Prostate gland (tissue), 2 donors: Measurements from ENCODE around the gene NBAS. TPM values are rescaled to one million over a fixed set of nuclear protein-coding genes. Genes with fewer than 3 reads are reported as not detected.

ENCODE experiments used
- DNase-seq: peaks from one replicate; pipeline ENCODE4 v3.0.0-alpha.2; 2019; ENCODE audit warnings: low spot score
- H3K27ac ChIP-seq, 2 donors: fragments of 200-600 bp; sonication (generic); 2 replicates each; pipeline ENCODE4 v1.5.1; 2017 to 2019
- H3K27me3 ChIP-seq: fragments of 200-600 bp; sonication (generic); replicated peaks from 2 replicates; pipeline ENCODE4 v1.5.1; 2019; ENCODE audit not compliant: insufficient read depth
- H3K36me3 ChIP-seq, 2 donors: fragments of 200-600 bp; sonication (generic); 1 replicate in 1 of 2; 2 replicates in 1 of 2; pipeline versions ENCODE4 v1.5.1 to v1.8.1; 2017 to 2019
- H3K4me1 ChIP-seq: fragments of 200-600 bp; sonication (generic); replicated peaks from 2 replicates; pipeline ENCODE4 v1.5.1; 2019
- H3K4me3 ChIP-seq, 2 donors: fragments of 200-600 bp; sonication (generic); 2 replicates each; pipeline ENCODE4 v1.5.1; 2017 to 2019
- H3K9me3 ChIP-seq: fragments of 200-600 bp; sonication (generic); 2 replicates; pipeline ENCODE4 v1.5.1; 2017
- POLR2A ChIP-seq: fragments of 450-650 bp; IDR thresholded peaks from one replicate; pipeline ENCODE4 v1.6.1; 2016; ENCODE audit warnings: antibody characterized with exemption, mild to moderate bottlenecking
- POLR2AphosphoS5 ChIP-seq: sonication (generic); formaldehyde crosslinking; IDR thresholded peaks from one replicate; pipeline ENCODE4 v1.6.1; 2017; ENCODE audit warnings: antibody characterized with exemption
- WGBS: methylation state at CpG from one replicate; pipeline ENCODE4 v1.1.5; 2018; 5-methylcytosine and 5-hydroxymethylcytosine counted together
- intact Hi-C: fragments of 100-400 bp; cut with DNase I; formaldehyde crosslinking; loops from one replicate; pipeline ENCODE4 v1.14.2; 2022
- total RNA-seq, 2 donors: library from RNA; depleted of rRNA; stranded (reverse); fragments of >200 nt; gene quantifications; one replicate each; pipeline ENCODE4 v1.1.0, GENCODE V29; 2016
- TF ChIP-seq, protein P1 (sequence below), 4 experiments: fragments of 200-600 bp in 2 of 4; fragments of 450-650 bp in 2 of 4; sonication (generic) in 2 of 4; IDR thresholded peaks; 1 replicate in 3 of 4; 2 replicates in 1 of 4; pipeline ENCODE4 v1.5.1; 2016 to 2019; ENCODE audit warnings: antibody characterized with exemption in 4 of 4, mild to moderate bottlenecking in 2 of 4, moderate library complexity in 2 of 4

Gene NBAS
- total RNA-seq, 2 donors from 2014 or later: 34.8 to 55.0 TPM

DNA sequence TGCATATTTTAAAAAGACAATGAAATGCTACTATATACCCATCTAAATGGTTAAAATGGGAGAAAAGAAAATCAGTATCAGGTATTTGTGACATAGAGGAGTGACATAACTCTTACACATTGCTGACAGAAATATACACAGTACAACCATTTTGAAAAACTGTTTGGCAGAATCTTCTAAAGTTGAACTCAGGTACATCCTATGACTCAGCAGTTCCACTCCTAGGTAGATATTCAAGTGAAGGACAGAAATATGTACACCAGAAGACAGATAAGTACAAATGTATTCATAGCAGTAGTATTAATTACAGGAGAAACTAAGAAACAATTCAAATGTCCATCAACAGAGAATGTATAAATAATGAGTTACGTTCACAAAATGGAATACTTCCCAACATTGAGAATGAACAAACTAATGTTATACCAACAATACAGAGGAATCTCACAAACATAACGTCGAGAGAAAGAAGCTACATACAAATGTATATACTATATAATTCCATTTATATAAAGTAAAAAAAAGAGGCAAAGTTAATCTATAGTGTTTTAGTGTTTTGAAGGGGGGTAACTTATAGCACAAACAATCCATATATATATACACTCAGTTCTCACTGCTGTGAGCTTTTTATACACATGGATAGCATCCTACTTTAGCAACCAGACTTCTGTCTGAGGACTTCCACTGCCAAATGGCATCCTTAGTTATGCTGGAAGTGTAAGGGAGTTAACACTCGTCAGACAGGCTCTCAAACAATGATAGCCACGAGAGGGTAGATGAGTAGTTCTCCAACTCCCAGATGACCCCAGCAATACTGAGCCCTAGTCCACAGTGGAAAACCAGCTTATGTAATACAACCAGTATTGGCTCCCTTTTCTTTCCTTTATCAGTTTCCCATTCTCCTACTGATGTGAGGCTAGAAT is 172.5 kb downstream of the NBAS start:
- Histone ChIP-seq H3K4me3 (no peak overlapping the region), H3K27me3 (no peaks in the 10 kb centered on the region), H3K27ac (no peak overlapping the region), H3K4me1 (no peaks in the 10 kb centered on the region), H3K36me3 (no peaks in the 10 kb centered on the region), H3K9me3 (no peaks in the 10 kb centered on the region)
- no peak for DNase-seq
- whole genome bisulfite sequencing: 95% methylated on average over 5 of the region's 5 CpGs
- TF ChIP-seq, protein P1, sequence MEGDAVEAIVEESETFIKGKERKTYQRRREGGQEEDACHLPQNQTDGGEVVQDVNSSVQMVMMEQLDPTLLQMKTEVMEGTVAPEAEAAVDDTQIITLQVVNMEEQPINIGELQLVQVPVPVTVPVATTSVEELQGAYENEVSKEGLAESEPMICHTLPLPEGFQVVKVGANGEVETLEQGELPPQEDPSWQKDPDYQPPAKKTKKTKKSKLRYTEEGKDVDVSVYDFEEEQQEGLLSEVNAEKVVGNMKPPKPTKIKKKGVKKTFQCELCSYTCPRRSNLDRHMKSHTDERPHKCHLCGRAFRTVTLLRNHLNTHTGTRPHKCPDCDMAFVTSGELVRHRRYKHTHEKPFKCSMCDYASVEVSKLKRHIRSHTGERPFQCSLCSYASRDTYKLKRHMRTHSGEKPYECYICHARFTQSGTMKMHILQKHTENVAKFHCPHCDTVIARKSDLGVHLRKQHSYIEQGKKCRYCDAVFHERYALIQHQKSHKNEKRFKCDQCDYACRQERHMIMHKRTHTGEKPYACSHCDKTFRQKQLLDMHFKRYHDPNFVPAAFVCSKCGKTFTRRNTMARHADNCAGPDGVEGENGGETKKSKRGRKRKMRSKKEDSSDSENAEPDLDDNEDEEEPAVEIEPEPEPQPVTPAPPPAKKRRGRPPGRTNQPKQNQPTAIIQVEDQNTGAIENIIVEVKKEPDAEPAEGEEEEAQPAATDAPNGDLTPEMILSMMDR (IDR thresholded peaks at IDR 0.05): no peak
- intact Hi-C loops: no loop called here

DNA sequence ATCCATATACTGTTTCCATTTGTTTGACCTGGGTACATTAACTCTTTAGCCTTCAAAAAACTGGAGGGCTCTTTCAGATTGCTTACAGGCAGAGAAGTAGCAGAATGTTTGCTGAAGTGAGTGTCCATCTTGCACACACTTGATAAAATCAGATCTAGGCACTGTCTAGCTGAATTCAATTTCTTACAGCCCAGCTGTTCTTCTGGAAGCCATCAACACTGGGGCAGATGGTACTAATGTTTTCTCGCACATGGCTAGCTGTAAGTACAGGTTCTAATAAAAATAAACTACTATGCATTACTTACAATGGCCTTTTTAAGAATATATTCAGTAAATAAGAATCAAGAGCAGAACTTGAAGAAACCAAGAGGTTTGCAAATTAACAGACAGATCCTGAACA is 175.9 kb downstream of the NBAS start:
- Histone ChIP-seq H3K36me3 (no peaks in the 10 kb centered on the region), H3K4me3 (no peak overlapping the region), H3K4me1 (no peaks in the 10 kb centered on the region), H3K27me3 (no peaks in the 10 kb centered on the region), H3K9me3 (no peaks in the 10 kb centered on the region), H3K27ac (no peak overlapping the region)
- no peak for DNase-seq
- TF ChIP-seq, protein P1 (IDR thresholded peaks at IDR 0.05): no peak
- TF ChIP-seq POLR2A: no peak
- TF ChIP-seq POLR2AphosphoS5: no peak
- WGBS: 81% methylated on average over 1 of the region's 1 CpG
- intact Hi-C loops: no loop called here

DNA sequence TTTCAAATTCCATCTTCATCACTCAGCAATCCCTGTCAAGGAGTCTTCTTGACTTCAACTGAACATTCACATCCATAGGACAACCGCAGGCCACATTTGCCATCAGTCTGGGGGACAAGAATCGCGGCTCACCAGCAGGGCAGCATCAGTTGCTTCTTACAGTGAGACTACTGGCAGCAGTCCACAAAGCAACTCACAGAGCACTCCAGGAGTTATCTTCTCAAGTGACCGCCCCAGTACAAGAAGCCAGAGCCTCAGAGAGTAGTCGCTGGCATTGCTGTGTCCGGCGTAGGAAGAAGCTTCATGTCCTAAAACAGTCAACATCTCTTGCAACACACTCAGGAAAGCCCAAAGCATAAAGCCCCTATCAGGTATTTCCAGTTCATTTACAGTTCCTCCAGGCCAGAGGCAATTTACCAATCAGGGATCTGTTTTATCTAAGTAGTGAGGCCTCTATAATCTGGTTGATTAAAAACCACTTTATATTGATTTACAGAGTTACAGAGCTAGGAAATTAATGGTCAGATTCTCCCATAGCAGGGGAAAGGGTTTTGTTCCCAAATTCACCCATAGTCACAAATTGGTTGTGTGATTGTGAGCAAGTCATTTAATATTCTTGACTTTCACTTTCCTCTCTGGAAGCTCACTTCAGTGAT is 177.3 kb downstream of the NBAS start:
- 92% methylated on average over 7 of the region's 7 CpGs for WGBS
- no peaks in the 10 kb centered on the region for H3K4me1 ChIP-seq
- no peaks in the 10 kb centered on the region for H3K36me3 ChIP-seq
- no peaks in the 10 kb centered on the region for H3K9me3 ChIP-seq
- H3K27ac ChIP-seq: no peak overlapping the region
- no peaks in the 10 kb centered on the region for H3K27me3 ChIP-seq
- no peak for DNase-seq
- intact Hi-C loops: no loop called here
- TF ChIP-seq, protein P1 (IDR thresholded peaks at IDR 0.05): no peak
- no peak for TF ChIP-seq POLR2AphosphoS5
- no peak for TF ChIP-seq POLR2A
- H3K4me3 ChIP-seq: no peak overlapping the region

DNA sequence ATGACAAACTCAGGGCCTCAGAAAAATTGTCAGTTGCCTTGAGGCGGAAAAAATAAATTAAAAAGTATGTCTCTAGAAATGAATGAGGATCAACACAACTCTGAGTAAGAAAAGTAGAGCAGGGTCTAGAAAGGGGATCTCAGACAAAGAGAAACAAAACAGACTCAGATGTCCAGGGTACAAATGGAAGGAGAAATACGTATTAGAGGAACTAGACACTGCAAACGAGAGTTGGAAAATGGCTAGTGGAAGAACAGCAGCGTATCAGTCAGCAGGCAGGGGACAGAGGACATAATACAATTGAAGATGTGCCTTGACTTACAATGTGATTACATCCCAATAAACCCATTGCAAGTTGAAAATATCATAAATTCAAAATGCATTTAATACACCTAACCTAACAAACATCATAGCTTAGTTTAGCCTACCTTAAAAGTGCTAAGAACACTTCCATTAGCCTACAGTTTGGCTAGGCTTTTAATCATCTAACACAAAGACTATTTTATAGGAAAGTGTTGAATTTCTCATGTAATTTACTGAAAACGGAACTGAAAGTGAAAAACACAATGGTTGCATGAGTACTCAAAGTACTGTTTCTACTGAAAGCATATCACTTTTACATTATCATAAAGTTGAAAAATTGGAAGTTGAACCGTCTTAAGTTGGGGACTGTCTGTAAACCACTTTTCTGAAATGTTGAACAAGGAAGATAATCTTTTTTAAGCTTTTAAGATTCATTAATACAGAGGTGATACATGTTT is 182.8 kb downstream of the NBAS start:
- Histone ChIP-seq H3K4me1 (no peaks in the 10 kb centered on the region), H3K27me3 (no peaks in the 10 kb centered on the region), H3K4me3 (no peak overlapping the region), H3K36me3 (no peaks in the 10 kb centered on the region), H3K27ac (no peak overlapping the region), H3K9me3 (no peaks in the 10 kb centered on the region)
- TF ChIP-seq, protein P1 (IDR thresholded peaks at IDR 0.05): no peak
- no peak for TF ChIP-seq POLR2A
- no peak for TF ChIP-seq POLR2AphosphoS5
- no peak for DNase-seq
- intact Hi-C loops: no loop called here
- 74% methylated on average over 6 of the region's 6 CpGs for WGBS
